Smooth muscle cell (in vitro differentiated cells): ENCODE measurements around the gene CDKN2AIP. TPM values are rescaled to one million over a fixed set of nuclear protein-coding genes. Genes with fewer than 3 reads are reported as not detected.
"Not testable (repeated sequence)": the region's sequence is repeated elsewhere in the genome, so short reads cannot be mapped to it uniquely, and the experiment has no call there.

Source experiments
- DNase-seq: peaks from one replicate; lab custom pipeline; 2025; ENCODE audit not compliant: unreplicated experiment; lab: John Stamatoyannopoulos, UW
- H2AFZ ChIP-seq: fragments of 200-600 bp; sonication (generic); 2 replicates; pipeline ENCODE4 v1.6.0; 2016; ENCODE audit warnings: antibody characterized with exemption, low read depth, mild to moderate bottlenecking
- H3F3A ChIP-seq: fragments of 200-600 bp; sonication (generic); 2 replicates; pipeline ENCODE4 v1.6.0; 2017; ENCODE audit warnings: antibody characterized with exemption, low read depth
- H3K27ac ChIP-seq: fragments of 200-600 bp; sonication (generic); 2 replicates; pipeline ENCODE4 v1.5.1; 2016; ENCODE audit warnings: low read depth, mild to moderate bottlenecking
- H3K27me3 ChIP-seq: fragments of 200-600 bp; sonication (generic); 2 replicates; pipeline ENCODE4 v1.6.1; 2016; ENCODE audit warnings: low read depth, mild to moderate bottlenecking
- H3K36me3 ChIP-seq: fragments of 200-600 bp; sonication (generic); 2 replicates; pipeline ENCODE4 v1.5.1; 2016; ENCODE audit warnings: low read depth
- H3K4me1 ChIP-seq: fragments of 200-600 bp; sonication (generic); 2 replicates; pipeline ENCODE4 v1.5.1; 2016; ENCODE audit warnings: low read depth
- H3K4me2 ChIP-seq: fragments of 200-600 bp; sonication (generic); 2 replicates; pipeline ENCODE4 v1.6.0; 2016; ENCODE audit warnings: mild to moderate bottlenecking
- H3K4me3 ChIP-seq: fragments of 200-600 bp; sonication (generic); 2 replicates; pipeline ENCODE4 v1.5.1; 2016; ENCODE audit warnings: mild to moderate bottlenecking
- H3K79me2 ChIP-seq: fragments of 200-600 bp; sonication (generic); 2 replicates; pipeline ENCODE4 v1.6.0; 2016; ENCODE audit warnings: low read depth, mild to moderate bottlenecking
- H3K9ac ChIP-seq: fragments of 200-600 bp; sonication (generic); 2 replicates; pipeline ENCODE4 v1.6.0; 2016; ENCODE audit warnings: low read depth
- H3K9me3 ChIP-seq: fragments of 200-600 bp; sonication (generic); replicated peaks from 2 replicates; pipeline ENCODE4 v1.5.1; 2016; ENCODE audit warnings: low read depth
- H4K20me1 ChIP-seq: fragments of 200-600 bp; sonication (generic); 2 replicates; pipeline ENCODE4 v1.6.0; 2016; ENCODE audit warnings: low read depth
- CTCF ChIP-seq: fragments of 200-600 bp; sonication (generic); IDR thresholded peaks from 2 replicates; pipeline ENCODE4 v1.5.1; 2017; ENCODE audit warnings: borderline replicate concordance, mild to moderate bottlenecking, antibody characterized with exemption; ENCODE audit not compliant: insufficient read depth, poor library complexity, severe bottlenecking
- WGBS: methylation state at CpG from one replicate; pipeline ENCODE4 v1.1.7; 2016; ENCODE audit warnings: low lambda C conversion rate; 5-methylcytosine and 5-hydroxymethylcytosine counted together
- polyA plus RNA-seq: library from polyadenylated mRNA; unstranded; fragments of >200 nt; fragmentation: Nextera tagmentation; extraction: Ambion mirVana; gene quantifications from 2 replicates; pipeline ENCODE4 v1.2.1, GENCODE V29; 2016
- total RNA-seq: library from RNA; depleted of rRNA; stranded (reverse); fragments of >200 nt; gene quantifications from 2 replicates; pipeline ENCODE4 v1.2.3, GENCODE V29; 2014

CDKN2AIP gene
- total and polyA plus RNA-seq, 2 experiments from 2014 or later, result 13.0 to 27.2 TPM

GRCh38 chr4:183455431-183456195 is 11.2 kb downstream of the CDKN2AIP start:
- Histone ChIP-seq H3K4me1 (no peaks in the 10 kb centered on the region), H3K27me3 (no peaks in the 10 kb centered on the region), H3F3A (no peaks in the 10 kb centered on the region), H3K9me3 (no peaks in the 10 kb centered on the region), H3K36me3 (no peaks in the 10 kb centered on the region), H3K27ac (no peak overlapping the region), H4K20me1 (no peaks in the 10 kb centered on the region), H2AFZ (no peak overlapping the region), H3K79me2 (no peaks in the 10 kb centered on the region), H3K4me2 (no peak overlapping the region), H3K4me3 (no peak overlapping the region), H3K9ac (no peak overlapping the region)
- DNase-seq, result no peak
- no peak for TF ChIP-seq CTCF
- 90% methylated on average over 7 of the region's 7 CpGs for WGBS

GRCh38 chr4:183458005-183458404 is 13.6 kb downstream of the CDKN2AIP start:
- DNase-seq, result no peak
- no peaks in the 10 kb centered on the region for H3K9me3 ChIP-seq
- no peak for TF ChIP-seq CTCF
- H3K27me3 ChIP-seq, result no peaks in the 10 kb centered on the region
- H3K4me3 ChIP-seq, result no peak overlapping the region
- no peak overlapping the region for H3K27ac ChIP-seq
- no peaks in the 10 kb centered on the region for H3K4me1 ChIP-seq
- no peaks in the 10 kb centered on the region for H3K79me2 ChIP-seq
- H3K9ac ChIP-seq, result no peak overlapping the region
- 77% methylated on average over 5 of the region's 5 CpGs for WGBS
- H3K36me3 ChIP-seq, result no peaks in the 10 kb centered on the region
- no peak overlapping the region for H2AFZ ChIP-seq
- no peaks in the 10 kb centered on the region for H3F3A ChIP-seq
- H3K4me2 ChIP-seq, result no peak overlapping the region
- no peaks in the 10 kb centered on the region for H4K20me1 ChIP-seq

GRCh38 chr4:183463903-183464619 is 19.6 kb downstream of the CDKN2AIP start:
- H3K79me2 ChIP-seq, H3K9me3 ChIP-seq, H3K27me3 ChIP-seq, DNase-seq, H3K9ac ChIP-seq, H3K27ac ChIP-seq, H3K36me3 ChIP-seq, H3K4me2 ChIP-seq, H3K4me3 ChIP-seq, H4K20me1 ChIP-seq, H3F3A ChIP-seq, H3K4me1 ChIP-seq, H2AFZ ChIP-seq: not testable (repeated sequence)
- 78% methylated on average over 11 of the region's 11 CpGs for WGBS

DNA sequence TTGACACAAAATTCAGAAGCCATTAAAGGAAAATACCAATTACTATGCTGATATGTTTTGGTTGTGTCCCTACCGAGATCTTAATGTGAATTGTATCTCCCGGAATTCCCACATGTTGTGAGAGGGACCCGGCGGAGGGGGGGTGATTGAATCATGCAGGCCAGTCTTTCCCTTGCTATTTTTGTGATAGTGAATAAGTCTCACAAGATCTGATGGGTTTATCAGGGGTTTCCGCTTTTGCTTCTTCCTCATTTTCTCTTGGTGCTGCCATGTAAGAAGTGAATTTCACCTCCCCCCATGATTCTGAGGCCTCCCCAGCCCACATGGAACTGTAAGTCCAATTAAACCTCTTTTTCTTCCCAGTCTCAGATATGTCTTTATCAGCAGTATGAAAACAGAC is 21.4 kb downstream of the CDKN2AIP start:
- H3K9ac ChIP-seq, DNase-seq, H3F3A ChIP-seq, H3K9me3 ChIP-seq, H3K27ac ChIP-seq, H2AFZ ChIP-seq, H3K36me3 ChIP-seq, H3K4me3 ChIP-seq, H4K20me1 ChIP-seq, H3K27me3 ChIP-seq, H3K79me2 ChIP-seq, H3K4me1 ChIP-seq, H3K4me2 ChIP-seq: not testable (repeated sequence)
- 54% methylated on average over 5 of the region's 5 CpGs for WGBS
